ENCODE measurements around the gene ITGB4. TPM values are rescaled to one million over a fixed set of nuclear protein-coding genes. Genes with fewer than 3 reads are reported as not detected.

ITGB4 gene
- total and polyA plus RNA-seq, 2 of the 13 experiments (the other 11 are each of a cell fraction or from before 2014, with no cell fraction given): 6.9 to 14.5 TPM

DNA sequence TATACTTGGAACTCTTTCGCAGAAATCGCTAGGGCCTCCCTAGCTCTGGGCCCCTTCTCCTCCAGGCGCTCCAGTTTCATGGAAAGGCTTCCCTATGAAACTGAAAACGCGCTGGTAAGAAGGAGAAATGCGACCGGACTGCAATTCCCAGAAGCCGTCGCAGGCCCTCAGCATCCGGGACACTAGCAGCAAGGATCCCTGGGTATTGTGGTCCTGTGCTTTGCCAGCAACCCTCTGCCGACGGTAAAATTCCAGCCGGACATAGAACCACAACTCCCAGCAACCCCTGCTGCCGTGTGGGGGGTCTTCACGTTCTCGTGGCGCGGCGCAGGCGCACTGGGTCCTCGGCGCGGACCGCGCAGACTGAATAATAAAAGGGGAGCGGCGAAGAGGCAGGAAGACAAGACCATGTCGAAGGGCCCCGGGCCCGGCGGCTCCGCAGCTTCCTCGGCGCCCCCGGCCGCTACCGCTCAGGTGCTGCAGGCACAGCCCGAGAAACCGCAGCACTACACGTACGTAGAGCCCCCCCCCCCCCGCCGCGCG, 63.3 kb downstream of the ITGB4 start, which contains the start of gene UNK (continued):
- TF ChIP-seq, protein P1, sequence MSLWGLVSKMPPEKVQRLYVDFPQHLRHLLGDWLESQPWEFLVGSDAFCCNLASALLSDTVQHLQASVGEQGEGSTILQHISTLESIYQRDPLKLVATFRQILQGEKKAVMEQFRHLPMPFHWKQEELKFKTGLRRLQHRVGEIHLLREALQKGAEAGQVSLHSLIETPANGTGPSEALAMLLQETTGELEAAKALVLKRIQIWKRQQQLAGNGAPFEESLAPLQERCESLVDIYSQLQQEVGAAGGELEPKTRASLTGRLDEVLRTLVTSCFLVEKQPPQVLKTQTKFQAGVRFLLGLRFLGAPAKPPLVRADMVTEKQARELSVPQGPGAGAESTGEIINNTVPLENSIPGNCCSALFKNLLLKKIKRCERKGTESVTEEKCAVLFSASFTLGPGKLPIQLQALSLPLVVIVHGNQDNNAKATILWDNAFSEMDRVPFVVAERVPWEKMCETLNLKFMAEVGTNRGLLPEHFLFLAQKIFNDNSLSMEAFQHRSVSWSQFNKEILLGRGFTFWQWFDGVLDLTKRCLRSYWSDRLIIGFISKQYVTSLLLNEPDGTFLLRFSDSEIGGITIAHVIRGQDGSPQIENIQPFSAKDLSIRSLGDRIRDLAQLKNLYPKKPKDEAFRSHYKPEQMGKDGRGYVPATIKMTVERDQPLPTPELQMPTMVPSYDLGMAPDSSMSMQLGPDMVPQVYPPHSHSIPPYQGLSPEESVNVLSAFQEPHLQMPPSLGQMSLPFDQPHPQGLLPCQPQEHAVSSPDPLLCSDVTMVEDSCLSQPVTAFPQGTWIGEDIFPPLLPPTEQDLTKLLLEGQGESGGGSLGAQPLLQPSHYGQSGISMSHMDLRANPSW (CRISPR knock-in tag; IDR thresholded peaks at IDR 0.05; ENCODE audit: borderline replicate concordance): no peak
- TF ChIP-seq ZSCAN31 (CRISPR knock-in tag; IDR thresholded peaks at IDR 0.05; ENCODE audit: low read depth) (no peak; the same call in 1 of the 2 replicates), MIXL1 (CRISPR knock-in tag; IDR thresholded peaks at IDR 0.05) (no peak), PTBP1 (IDR thresholded peaks at IDR 0.05; ENCODE audit: low read depth, low read length, poor library complexity, severe bottlenecking) (no peak), SMAD9 (CRISPR knock-in tag; IDR thresholded peaks at IDR 0.05) (no peak), ZNF414 (CRISPR knock-in tag; IDR thresholded peaks at IDR 0.05) (no peak; the same call in 1 of the 2 replicates), ZNF619 (CRISPR knock-in tag; IDR thresholded peaks at IDR 0.05) (no peak), CBX1 (IDR thresholded peaks at IDR 0.05; ENCODE audit: low read depth) (no peak), TBP (CRISPR knock-in tag; IDR thresholded peaks at IDR 0.05) (peak; percentile 97; the same call in 1 of the 2 replicates), CHD2 (IDR thresholded peaks at IDR 0.05; ENCODE audit: low read depth, low read length) (peak; percentile 64), ZNF101 (CRISPR knock-in tag; IDR thresholded peaks at IDR 0.05; ENCODE audit: borderline replicate concordance, low read depth) (no peak), ZNF33B (CRISPR knock-in tag; IDR thresholded peaks at IDR 0.05) (no peak), CAMTA2 (CRISPR knock-in tag; IDR thresholded peaks at IDR 0.05; ENCODE audit: borderline replicate concordance) (peak; percentile 87), RXRB (CRISPR knock-in tag; IDR thresholded peaks at IDR 0.05; ENCODE audit: borderline replicate concordance) (peak; percentile 46), RFX5 (IDR thresholded peaks at IDR 0.05; ENCODE audit: low read depth, low read length) (no peak), SMC3 (IDR thresholded peaks at IDR 0.05; ENCODE audit: low read length) (no peak), MBD4 (IDR thresholded peaks at IDR 0.05; ENCODE audit: borderline replicate concordance, low read length) (no peak), ZNF558 (CRISPR knock-in tag; IDR thresholded peaks at IDR 0.05; ENCODE audit: borderline replicate concordance) (no peak), ZBTB43 (CRISPR knock-in tag; conservative IDR thresholded peaks at IDR 0.05) (no peak)
- TF ChIP-seq, protein P2, sequence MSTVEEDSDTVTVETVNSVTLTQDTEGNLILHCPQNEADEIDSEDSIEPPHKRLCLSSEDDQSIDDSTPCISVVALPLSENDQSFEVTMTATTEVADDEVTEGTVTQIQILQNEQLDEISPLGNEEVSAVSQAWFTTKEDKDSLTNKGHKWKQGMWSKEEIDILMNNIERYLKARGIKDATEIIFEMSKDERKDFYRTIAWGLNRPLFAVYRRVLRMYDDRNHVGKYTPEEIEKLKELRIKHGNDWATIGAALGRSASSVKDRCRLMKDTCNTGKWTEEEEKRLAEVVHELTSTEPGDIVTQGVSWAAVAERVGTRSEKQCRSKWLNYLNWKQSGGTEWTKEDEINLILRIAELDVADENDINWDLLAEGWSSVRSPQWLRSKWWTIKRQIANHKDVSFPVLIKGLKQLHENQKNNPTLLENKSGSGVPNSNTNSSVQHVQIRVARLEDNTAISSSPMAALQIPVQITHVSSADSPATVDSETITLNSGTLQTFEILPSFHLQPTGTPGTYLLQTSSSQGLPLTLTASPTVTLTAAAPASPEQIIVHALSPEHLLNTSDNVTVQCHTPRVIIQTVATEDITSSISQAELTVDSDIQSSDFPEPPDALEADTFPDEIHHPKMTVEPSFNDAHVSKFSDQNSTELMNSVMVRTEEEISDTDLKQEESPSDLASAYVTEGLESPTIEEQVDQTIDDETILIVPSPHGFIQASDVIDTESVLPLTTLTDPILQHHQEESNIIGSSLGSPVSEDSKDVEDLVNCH (CRISPR knock-in tag; IDR thresholded peaks at IDR 0.05): peak; percentile 100
- TF ChIP-seq, protein P3, sequence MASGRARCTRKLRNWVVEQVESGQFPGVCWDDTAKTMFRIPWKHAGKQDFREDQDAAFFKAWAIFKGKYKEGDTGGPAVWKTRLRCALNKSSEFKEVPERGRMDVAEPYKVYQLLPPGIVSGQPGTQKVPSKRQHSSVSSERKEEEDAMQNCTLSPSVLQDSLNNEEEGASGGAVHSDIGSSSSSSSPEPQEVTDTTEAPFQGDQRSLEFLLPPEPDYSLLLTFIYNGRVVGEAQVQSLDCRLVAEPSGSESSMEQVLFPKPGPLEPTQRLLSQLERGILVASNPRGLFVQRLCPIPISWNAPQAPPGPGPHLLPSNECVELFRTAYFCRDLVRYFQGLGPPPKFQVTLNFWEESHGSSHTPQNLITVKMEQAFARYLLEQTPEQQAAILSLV (CRISPR knock-in tag; IDR thresholded peaks at IDR 0.05; ENCODE audit: borderline replicate concordance): no peak; the same call in 1 of the 2 replicates
- TF ChIP-seq, protein P4, sequence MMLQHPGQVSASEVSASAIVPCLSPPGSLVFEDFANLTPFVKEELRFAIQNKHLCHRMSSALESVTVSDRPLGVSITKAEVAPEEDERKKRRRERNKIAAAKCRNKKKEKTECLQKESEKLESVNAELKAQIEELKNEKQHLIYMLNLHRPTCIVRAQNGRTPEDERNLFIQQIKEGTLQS (CRISPR knock-in tag; IDR thresholded peaks at IDR 0.05): no peak
